Measurements from ENCODE around the gene RHEB.

GRCh38 chr7:151459726-151460473 is 59.8 kb downstream of the RHEB start:
- TF ChIP-seq TSHZ2 (CRISPR knock-in tag; IDR thresholded peaks at IDR 0.05) (0 out of 2 replicates have a peak, but pooled peaks have one; percentile 11), ARNTL (CRISPR knock-in tag; IDR thresholded peaks at IDR 0.05; ENCODE audit: borderline replicate concordance, low read depth) (no peak), SNAI2 (CRISPR knock-in tag; IDR thresholded peaks at IDR 0.05) (peak; percentile 77), BACH2 (CRISPR knock-in tag; IDR thresholded peaks at IDR 0.05; ENCODE audit: borderline replicate concordance) (no peak), CSDC2 (CRISPR knock-in tag; IDR thresholded peaks at IDR 0.05) (peak; percentile 84), PATZ1 (CRISPR knock-in tag; IDR thresholded peaks at IDR 0.05; ENCODE audit: borderline replicate concordance) (no peak; the same call in 1 of the 2 replicates), RARB (CRISPR knock-in tag; IDR thresholded peaks at IDR 0.05) (no peak; the same call in 1 of the 2 replicates), ZFP30 (CRISPR knock-in tag; IDR thresholded peaks at IDR 0.05) (no peak; the same call in 1 of the 2 replicates), POU6F1 (CRISPR knock-in tag; IDR thresholded peaks at IDR 0.05; ENCODE audit: borderline replicate concordance, low read depth) (no peak), TCF4 (CRISPR knock-in tag; IDR thresholded peaks at IDR 0.05; ENCODE audit: borderline replicate concordance) (0 out of 2 replicates have a peak, but pooled peaks have one; percentile 27), ZNF565 (CRISPR knock-in tag; conservative IDR thresholded peaks at IDR 0.05; ENCODE audit: low read depth) (0 out of 2 replicates have a peak, but pooled peaks have one; percentile 4), ZNF8 (CRISPR knock-in tag; IDR thresholded peaks at IDR 0.05) (peak; percentile 32; the same call in 1 of the 2 replicates)
